HG02885 (cell line): Measurements from ENCODE around the gene CENPM.
A peak's percentile ranks its signal among the peaks of the same experiment; 100 is the strongest.

Experiments
- ATAC-seq: cut with Tn5 transposase; IDR thresholded peaks from one replicate; pipeline ENCODE4 v1.9.1; 2021; ENCODE audit warnings: mild to moderate bottlenecking; ENCODE audit not compliant: unreplicated experiment, poor library complexity

The CENPM gene

GRCh38 chr22:41946629-41947423 is at the start of gene CENPM:
TSS of gene CENPM (minus strand) at chr22:41947152. CDS start at chr22:41947076, 76 bp downstream.
- peak; percentile 85 for ATAC-seq

- ATAC-seq = no peak
These were observed 48.3 kb upstream of the CENPM start for GRCh38 chr22:41995211-41995610.

- ATAC-seq = no peak
These were observed 45.5 kb upstream of the CENPM start for GRCh38 chr22:41992496-41992895.

- ATAC-seq = no peak
These were observed 44.2 kb upstream of the CENPM start for GRCh38 chr22:41991111-41991510.

- no peak for ATAC-seq
These were observed 42.3 kb upstream of the CENPM start for GRCh38 chr22:41989246-41989645.

- ATAC-seq = no peak
These were observed 40.3 kb upstream of the CENPM start for GRCh38 chr22:41987276-41987675.

GRCh38 chr22:41983513-41984405 is 36.8 kb upstream of the CENPM start:
- no peak for ATAC-seq

- no peak for ATAC-seq
These were observed 35.9 kb upstream of the CENPM start for GRCh38 chr22:41982865-41983264.

- no peak for ATAC-seq
These were observed 32.7 kb upstream of the CENPM start for GRCh38 chr22:41979423-41980250.

GRCh38 chr22:41978732-41979131 is 31.8 kb upstream of the CENPM start:
- no peak for ATAC-seq

- ATAC-seq = no peak
These were observed 30.1 kb upstream of the CENPM start for GRCh38 chr22:41976961-41977566.

GRCh38 chr22:41976070-41976901 is 29.3 kb upstream of the CENPM start:
- ATAC-seq = no peak

GRCh38 chr22:41975299-41976069 is 28.5 kb upstream of the CENPM start:
- ATAC-seq = no peak

- no peak for ATAC-seq
These were observed 27.8 kb upstream of the CENPM start for GRCh38 chr22:41974691-41975290.

GRCh38 chr22:41971431-41971830 is 24.5 kb upstream of the CENPM start:
- no peak for ATAC-seq

GRCh38 chr22:41970601-41971000 is 23.6 kb upstream of the CENPM start:
- ATAC-seq = no peak

- no peak for ATAC-seq
These were observed 22.2 kb upstream of the CENPM start, which contains the start of gene SEPTIN3 for GRCh38 chr22:41969110-41969646. TSS of gene SEPTIN3 (plus strand) at chr22:41969443. CDS start at chr22:41971493, 2,050 bp downstream.

GRCh38 chr22:41968601-41969000 is 21.6 kb upstream of the CENPM start:
- ATAC-seq = no peak
